ENCODE results near the gene EPS8L1.
A peak's percentile ranks its signal among the peaks of the same experiment; 100 is the strongest.

EPS8L1 gene

DNA sequence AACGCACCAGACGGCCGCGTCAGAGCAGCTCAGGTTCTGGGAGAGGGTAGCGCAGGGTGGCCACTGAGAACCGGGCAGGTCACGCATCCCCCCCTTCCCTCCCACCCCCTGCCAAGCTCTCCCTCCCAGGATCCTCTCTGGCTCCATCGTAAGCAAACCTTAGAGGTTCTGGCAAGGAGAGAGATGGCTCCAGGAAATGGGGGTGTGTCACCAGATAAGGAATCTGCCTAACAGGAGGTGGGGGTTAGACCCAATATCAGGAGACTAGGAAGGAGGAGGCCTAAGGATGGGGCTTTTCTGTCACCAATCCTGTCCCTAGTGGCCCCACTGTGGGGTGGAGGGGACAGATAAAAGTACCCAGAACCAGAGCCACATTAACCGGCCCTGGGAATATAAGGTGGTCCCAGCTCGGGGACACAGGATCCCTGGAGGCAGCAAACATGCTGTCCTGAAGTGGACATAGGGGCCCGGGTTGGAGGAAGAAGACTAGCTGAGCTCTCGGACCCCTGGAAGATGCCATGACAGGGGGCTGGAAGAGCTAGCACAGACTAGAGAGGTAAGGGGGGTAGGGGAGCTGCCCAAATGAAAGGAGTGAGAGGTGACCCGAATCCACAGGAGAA is 39.9 kb downstream of the EPS8L1 start:
- Histone ChIP-seq H3K4me1 (ENCODE audit: insufficient read depth, low read length, poor library complexity, severe bottlenecking) (peaks cover 34% of the 10 kb centered on the region), H3K79me2 (ENCODE audit: insufficient read depth, low read length) (peaks cover 55% of the 10 kb centered on the region), H2AFZ (ENCODE audit: low read length) (no peak overlapping the region), H4K20me1 (ENCODE audit: insufficient read depth, low read length, poor library complexity, severe bottlenecking) (peaks cover 50% of the 10 kb centered on the region), H3K36me3 (ENCODE audit: insufficient read depth, low read length) (no peaks in the 10 kb centered on the region), H3K9ac (ENCODE audit: low read depth, low read length, poor library complexity, severe bottlenecking) (peak overlapping the region; percentile 76), H3K9me2 (replicated peaks; ENCODE audit: low read depth, low read length) (no peaks in the 10 kb centered on the region), H3F3A (ENCODE audit: low read depth) (no peaks in the 10 kb centered on the region), H3K4me2 (ENCODE audit: low read depth, low read length, poor library complexity, severe bottlenecking) (peak overlapping the region; percentile 82), H3K9me3 (ENCODE audit: insufficient read depth, low read depth, low read length) (no peaks in the 10 kb centered on the region), H3K27me3 (ENCODE audit: insufficient read depth, low read length, poor library complexity, severe bottlenecking) (no peaks in the 10 kb centered on the region), H3K4me3 (ENCODE audit: low read length, poor library complexity, severe bottlenecking) (peak overlapping the region; percentile 83)
- TF ChIP-seq, protein P1, sequence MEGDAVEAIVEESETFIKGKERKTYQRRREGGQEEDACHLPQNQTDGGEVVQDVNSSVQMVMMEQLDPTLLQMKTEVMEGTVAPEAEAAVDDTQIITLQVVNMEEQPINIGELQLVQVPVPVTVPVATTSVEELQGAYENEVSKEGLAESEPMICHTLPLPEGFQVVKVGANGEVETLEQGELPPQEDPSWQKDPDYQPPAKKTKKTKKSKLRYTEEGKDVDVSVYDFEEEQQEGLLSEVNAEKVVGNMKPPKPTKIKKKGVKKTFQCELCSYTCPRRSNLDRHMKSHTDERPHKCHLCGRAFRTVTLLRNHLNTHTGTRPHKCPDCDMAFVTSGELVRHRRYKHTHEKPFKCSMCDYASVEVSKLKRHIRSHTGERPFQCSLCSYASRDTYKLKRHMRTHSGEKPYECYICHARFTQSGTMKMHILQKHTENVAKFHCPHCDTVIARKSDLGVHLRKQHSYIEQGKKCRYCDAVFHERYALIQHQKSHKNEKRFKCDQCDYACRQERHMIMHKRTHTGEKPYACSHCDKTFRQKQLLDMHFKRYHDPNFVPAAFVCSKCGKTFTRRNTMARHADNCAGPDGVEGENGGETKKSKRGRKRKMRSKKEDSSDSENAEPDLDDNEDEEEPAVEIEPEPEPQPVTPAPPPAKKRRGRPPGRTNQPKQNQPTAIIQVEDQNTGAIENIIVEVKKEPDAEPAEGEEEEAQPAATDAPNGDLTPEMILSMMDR (conservative IDR thresholded peaks at IDR 0.05; ENCODE audit: low read length) = no peak
- TF ChIP-seq EZH2phosphoT487 (IDR thresholded peaks at IDR 0.05; ENCODE audit: borderline replicate concordance) = no peak

DNA sequence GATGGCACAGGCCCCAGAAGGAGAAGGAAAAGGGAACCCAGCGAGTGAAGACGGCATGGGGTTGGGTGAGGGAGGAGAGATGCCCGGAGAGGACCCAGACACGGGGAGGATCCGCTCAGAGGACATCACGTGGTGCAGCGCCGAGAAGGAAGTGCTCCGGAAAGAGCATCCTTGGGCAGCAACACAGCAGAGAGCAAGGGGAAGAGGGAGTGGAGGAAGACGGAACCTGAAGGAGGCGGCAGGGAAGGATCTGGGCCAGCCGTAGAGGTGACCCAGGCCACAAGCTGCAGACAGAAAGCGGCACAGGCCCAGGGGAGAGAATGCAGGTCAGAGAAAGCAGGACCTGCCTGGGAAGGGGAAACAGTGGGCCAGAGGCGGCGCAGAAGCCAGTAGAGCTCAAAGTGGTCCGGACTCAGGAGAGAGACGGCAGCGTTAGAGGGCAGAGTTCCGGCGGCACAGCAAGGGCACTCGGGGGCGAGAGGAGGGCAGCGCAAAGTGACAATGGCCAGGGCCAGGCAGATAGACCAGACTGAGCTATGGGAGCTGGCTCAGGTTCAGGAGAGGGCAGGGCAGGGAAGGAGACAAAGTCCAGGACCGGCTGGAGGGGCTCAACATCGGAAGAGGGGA is 40.7 kb downstream of the EPS8L1 start:
- no peaks in the 10 kb centered on the region for H3K36me3 ChIP-seq (ENCODE audit: insufficient read depth, low read length)
- peak overlapping the region; percentile 82 for H3K4me2 ChIP-seq (ENCODE audit: low read depth, low read length, poor library complexity, severe bottlenecking)
- H3K79me2 ChIP-seq (ENCODE audit: insufficient read depth, low read length) = peaks cover 55% of the 10 kb centered on the region
- no peaks in the 10 kb centered on the region for H3K9me3 ChIP-seq (ENCODE audit: insufficient read depth, low read depth, low read length)
- peaks cover 50% of the 10 kb centered on the region for H4K20me1 ChIP-seq (ENCODE audit: insufficient read depth, low read length, poor library complexity, severe bottlenecking)
- H2AFZ ChIP-seq (ENCODE audit: low read length) = no peak overlapping the region
- H3K4me1 ChIP-seq (ENCODE audit: insufficient read depth, low read length, poor library complexity, severe bottlenecking) = peaks cover 34% of the 10 kb centered on the region
- no peaks in the 10 kb centered on the region for H3F3A ChIP-seq (ENCODE audit: low read depth)
- peak overlapping the region; percentile 83 for H3K4me3 ChIP-seq (ENCODE audit: low read length, poor library complexity, severe bottlenecking)
- H3K9ac ChIP-seq (ENCODE audit: low read depth, low read length, poor library complexity, severe bottlenecking) = peak overlapping the region; percentile 76
- no peak for TF ChIP-seq EZH2phosphoT487 (IDR thresholded peaks at IDR 0.05; ENCODE audit: borderline replicate concordance)
- TF ChIP-seq, protein P1 (conservative IDR thresholded peaks at IDR 0.05; ENCODE audit: low read length) = no peak
- H3K9me2 ChIP-seq (replicated peaks; ENCODE audit: low read depth, low read length) = no peaks in the 10 kb centered on the region
- no peaks in the 10 kb centered on the region for H3K27me3 ChIP-seq (ENCODE audit: insufficient read depth, low read length, poor library complexity, severe bottlenecking)

DNA sequence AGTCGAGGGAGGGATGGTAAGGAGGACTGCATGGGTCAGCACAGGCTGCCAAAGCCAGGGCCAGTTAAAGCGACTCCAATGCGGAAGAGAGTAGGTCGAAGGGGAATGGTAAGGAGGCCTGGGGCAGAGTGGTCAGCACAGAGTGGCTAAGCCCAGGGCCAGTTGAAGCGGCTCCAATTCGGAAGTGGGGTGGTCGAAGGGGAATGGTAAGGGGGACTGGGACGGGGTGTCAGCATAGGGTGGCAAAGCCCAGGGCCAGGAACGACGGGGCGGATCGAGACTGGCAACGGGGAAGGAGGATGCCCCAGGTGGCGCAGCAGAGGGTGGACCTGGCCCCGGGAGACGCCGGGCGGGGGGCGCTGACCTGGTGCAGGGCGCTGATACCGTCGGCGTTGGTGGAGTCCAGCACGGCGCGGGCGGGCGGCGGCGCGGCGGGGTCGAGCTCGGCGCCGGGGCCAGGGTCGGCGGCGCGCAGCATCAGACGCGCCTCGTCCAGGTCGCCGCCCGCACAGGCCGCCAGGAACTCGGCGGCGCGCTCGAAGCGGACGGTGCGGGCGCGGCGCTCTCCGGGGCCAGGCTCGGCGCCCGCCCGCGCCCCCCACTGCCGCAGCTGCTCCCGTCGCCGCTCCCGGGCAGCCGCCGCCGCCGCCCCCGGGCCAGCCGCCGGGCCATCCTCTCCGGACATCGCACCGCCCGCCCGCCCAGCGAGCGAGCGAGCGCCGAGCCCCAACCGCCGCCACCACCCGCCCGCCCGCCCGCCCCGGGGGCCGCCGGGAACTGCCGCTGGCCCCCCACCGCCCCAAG is 41.4 kb downstream of the EPS8L1 start, which contains the start of gene PPP1R12C:
TSS of gene PPP1R12C (minus strand) at position 779 of the 804 bp plus-strand sequence. CDS start at position 685, 94 bp downstream.
- Histone ChIP-seq H3K4me2 (ENCODE audit: low read depth, low read length, poor library complexity, severe bottlenecking) (peak within 1 kb of the TSS; percentile 97), H3K4me3 (ENCODE audit: low read length, poor library complexity, severe bottlenecking) (peak within 1 kb of the TSS; percentile 86), H3K4me1 (ENCODE audit: insufficient read depth, low read length, poor library complexity, severe bottlenecking) (peaks cover 34% of the 10 kb centered on the region), H3F3A (ENCODE audit: low read depth) (no peaks in the 10 kb centered on the region), H3K27me3 (ENCODE audit: insufficient read depth, low read length, poor library complexity, severe bottlenecking) (no peaks in the 10 kb centered on the region), H2AFZ (ENCODE audit: low read length) (peak within 1 kb of the TSS; percentile 94), H3K9me2 (replicated peaks; ENCODE audit: low read depth, low read length) (no peaks in the 10 kb centered on the region), H3K79me2 (ENCODE audit: insufficient read depth, low read length) (peaks cover 51% of the 10 kb centered on the region), H3K9me3 (ENCODE audit: insufficient read depth, low read depth, low read length) (no peaks in the 10 kb centered on the region), H3K36me3 (ENCODE audit: insufficient read depth, low read length) (no peaks in the 10 kb centered on the region), H3K9ac (ENCODE audit: low read depth, low read length, poor library complexity, severe bottlenecking) (peak within 1 kb of the TSS; percentile 81), H4K20me1 (ENCODE audit: insufficient read depth, low read length, poor library complexity, severe bottlenecking) (peaks cover 49% of the 10 kb centered on the region)
- TF ChIP-seq, protein P1 (conservative IDR thresholded peaks at IDR 0.05; ENCODE audit: low read length) = no peak
- TF ChIP-seq EZH2phosphoT487 (IDR thresholded peaks at IDR 0.05; ENCODE audit: borderline replicate concordance) = no peak
